ENCODE data around the gene FDXR. TPM values are rescaled to one million over a fixed set of nuclear protein-coding genes. Genes with fewer than 3 reads are reported as not detected.

FDXR gene
- total RNA-seq, 1 donor from 2014 or later: 20.5 TPM

- H3K36me3 Mint-ChIP-seq (ENCODE audit: low read depth): peaks cover 9% of the 10 kb centered on the region
- H3K27me3 Mint-ChIP-seq: no peaks in the 10 kb centered on the region
- no peak overlapping the region for H3K27ac Mint-ChIP-seq
- no peaks in the 10 kb centered on the region for H3K9me3 Mint-ChIP-seq
- intact Hi-C loops (cut with micrococcal nuclease): no loop called here
- DNase-seq: no peak
- H3K4me3 Mint-ChIP-seq: no peak overlapping the region
- H3K4me1 Mint-ChIP-seq: peaks cover 3% of the 10 kb centered on the region
Measured at GRCh38 chr17:74816905-74817620, 55.7 kb downstream of the FDXR start.

- Mint-ChIP-seq H3K4me3 (no peak overlapping the region), H3K9me3 (no peaks in the 10 kb centered on the region), H3K27me3 (no peaks in the 10 kb centered on the region), H3K36me3 (ENCODE audit: low read depth) (peaks cover 13% of the 10 kb centered on the region), H3K27ac (no peak overlapping the region), H3K4me1 (peaks cover 3% of the 10 kb centered on the region)
- no peak for DNase-seq
- intact Hi-C loops (cut with micrococcal nuclease): no loop called here
Measured at GRCh38 chr17:74815550-74816370, 57.0 kb downstream of the FDXR start.

DNA sequence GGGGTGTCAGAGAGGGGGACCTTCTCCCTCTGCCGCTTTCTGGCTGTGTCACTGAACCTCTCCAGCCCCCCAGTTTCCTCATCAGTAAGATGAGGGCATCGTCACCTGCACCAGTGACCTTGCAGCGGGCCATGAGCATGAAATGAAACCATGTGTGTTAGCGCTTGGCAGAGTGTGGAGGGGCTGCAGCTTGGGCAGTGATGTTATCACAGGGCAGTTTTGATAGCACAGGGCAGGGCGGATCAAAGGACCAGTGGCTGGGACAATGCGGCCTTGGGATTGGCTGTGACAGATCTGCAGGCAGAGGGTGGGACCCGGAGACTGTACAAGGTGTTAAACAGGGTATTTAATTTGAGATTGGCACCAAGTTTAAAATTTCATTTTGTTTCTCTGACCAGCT is 57.7 kb downstream of the FDXR start:
- H3K36me3 Mint-ChIP-seq (ENCODE audit: low read depth): peaks cover 15% of the 10 kb centered on the region
- no peak overlapping the region for H3K4me3 Mint-ChIP-seq

DNA sequence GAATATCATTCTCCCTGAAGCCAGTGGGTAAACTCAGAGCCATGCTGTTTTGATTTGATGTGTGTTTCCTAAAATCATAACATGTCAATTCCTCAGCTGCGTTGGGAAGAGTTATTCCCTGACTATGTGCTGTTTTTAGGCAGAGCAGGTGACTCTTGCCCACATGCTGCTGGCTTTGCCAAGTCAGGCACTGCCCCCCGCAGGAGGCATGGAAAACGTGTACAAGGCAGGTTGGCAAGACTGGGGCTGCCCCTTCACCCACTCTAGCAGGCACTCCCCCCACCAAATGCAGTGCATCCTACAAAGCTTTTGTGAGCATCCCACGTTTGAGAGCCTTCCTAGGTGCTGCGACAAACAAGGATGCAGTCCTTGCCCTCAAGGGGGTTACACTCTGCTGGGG is 58.3 kb downstream of the FDXR start:
- Mint-ChIP-seq H3K36me3 (ENCODE audit: low read depth) (peaks cover 14% of the 10 kb centered on the region), H3K9me3 (no peaks in the 10 kb centered on the region), H3K27me3 (no peaks in the 10 kb centered on the region), H3K4me3 (no peak overlapping the region), H3K4me1 (peaks cover 3% of the 10 kb centered on the region), H3K27ac (no peak overlapping the region)
- intact Hi-C loops (cut with micrococcal nuclease): no loop called here
- DNase-seq: no peak

More for the DNA sequence above, 57.7 kb downstream of the FDXR start:
- intact Hi-C loops (cut with micrococcal nuclease): no loop called here
- H3K4me1 Mint-ChIP-seq: peaks cover 3% of the 10 kb centered on the region
- no peaks in the 10 kb centered on the region for H3K9me3 Mint-ChIP-seq
- H3K27ac Mint-ChIP-seq: no peak overlapping the region
- DNase-seq: no peak
- H3K27me3 Mint-ChIP-seq: no peaks in the 10 kb centered on the region

Other genes starting within 250 kb of the FDXR start
- not detected in 2 replicates for gene CD300E, start 249.3 kb downstream of the FDXR start, total RNA-seq
- not detected in 2 replicates for gene CD300LF, start 160.1 kb downstream of the FDXR start, total RNA-seq
- 5.5 and 7.5 TPM in 2 replicates for gene RAB37, start 135.7 kb downstream of the FDXR start, total RNA-seq
- gene NHERF1, start 124.4 kb downstream of the FDXR start, total RNA-seq: 134 and 138 TPM in 2 replicates
- gene NAT9, start 96.6 kb downstream of the FDXR start, total RNA-seq: 62.7 and 67.6 TPM in 2 replicates
- 0.05 and 0.19 TPM in 2 replicates for gene GRIN2C, start 13.1 kb downstream of the FDXR start, total RNA-seq
- not detected in 2 replicates for gene FADS6, start 20.6 kb upstream of the FDXR start, total RNA-seq
- gene USH1G, start 50.3 kb upstream of the FDXR start, total RNA-seq: not detected in 2 replicates
- not detected in 2 replicates for gene OTOP2, start 51.3 kb upstream of the FDXR start, total RNA-seq
- gene OTOP3, start 62.9 kb upstream of the FDXR start, total RNA-seq: not detected in 2 replicates
- gene HID1, start 99.8 kb upstream of the FDXR start, total RNA-seq: 0.17 TPM in 1 of 2 replicates, not detected in the other
- gene CDR2L, start 114.6 kb upstream of the FDXR start, total RNA-seq: 1.4 and 1.8 TPM in 2 replicates
- 73.3 and 74.3 TPM in 2 replicates for gene MRPL58, start 139.7 kb upstream of the FDXR start, total RNA-seq
- gene ATP5PD, start 174.0 kb upstream of the FDXR start, total RNA-seq: 158 and 161 TPM in 2 replicates
- 18.7 and 19.0 TPM in 2 replicates for gene KCTD2, start 174.2 kb upstream of the FDXR start, total RNA-seq
- 6.8 and 7.2 TPM in 2 replicates for gene SLC16A5, start 215.0 kb upstream of the FDXR start, total RNA-seq
- 11.2 and 12.0 TPM in 2 replicates for gene ARMC7, start 237.0 kb upstream of the FDXR start, total RNA-seq

Data from activated CD4-positive, alpha-beta T cell treated with anti-CD3 and anti-CD28 coated beads, Interleukin-2, amount 10 ng/mL, durations not matched to agents 24 days and 14 days (primary cell).